OCI-LY3 (cell line): ENCODE measurements around the gene ACSF3.

Experiments used
- H2AFZ ChIP-seq: fragments of 200-600, 300-600 bp; shearing (Covaris generic); 2 replicates; pipeline ENCODE4 v1.6.0; 2014; ENCODE audit warnings: antibody characterized with exemption, low read depth, low read length
- H3K27ac ChIP-seq: fragments of 200-600, 300-600 bp; sonication (generic); 2 replicates; pipeline ENCODE4 v1.5.1; 2014; ENCODE audit warnings: mild to moderate bottlenecking, low read length, moderate library complexity, mixed read lengths
- H3K27me3 ChIP-seq: fragments of 200-600, 300-600 bp; sonication (generic); 2 replicates; pipeline ENCODE4 v1.6.1; 2014; ENCODE audit warnings: low read depth, low read length, mixed read lengths
- H3K36me3 ChIP-seq: fragments of 200-600, 300-600 bp; sonication (generic); replicated peaks from 2 replicates; pipeline ENCODE3; 2014; ENCODE audit warnings: low read depth, low read length, mixed read lengths
- H3K4me1 ChIP-seq: fragments of 300-600, 200-600 bp; sonication (generic); 2 replicates; pipeline ENCODE4 v1.6.1; 2014; ENCODE audit warnings: low read length, mixed read lengths
- H3K4me2 ChIP-seq: fragments of 200-600, 300-600 bp; sonication (generic); 2 replicates; pipeline ENCODE4 v1.6.1; 2014; ENCODE audit warnings: low read length, mixed read lengths
- H3K4me3 ChIP-seq: fragments of 300-600, 200-600 bp; sonication (generic); 2 replicates; pipeline ENCODE4 v1.5.1; 2014; ENCODE audit warnings: antibody characterized with exemption, mild to moderate bottlenecking, low read length, moderate library complexity
- H3K79me2 ChIP-seq: fragments of 300-600, 200-600 bp; shearing (Covaris generic); 2 replicates; pipeline ENCODE4 v1.6.1; 2014; ENCODE audit warnings: mild to moderate bottlenecking, low read length, mixed read lengths
- H3K9ac ChIP-seq: fragments of 300-600, 200-600 bp; shearing (Covaris generic); 2 replicates; pipeline ENCODE4 v1.6.0; 2014; ENCODE audit warnings: mild to moderate bottlenecking, low read length, moderate library complexity
- H3K9me3 ChIP-seq: fragments of 200-600, 300-600 bp; shearing (Covaris generic); 2 replicates; pipeline ENCODE4 v1.6.1; 2014; ENCODE audit warnings: low read length, mixed read lengths; ENCODE audit not compliant: insufficient read depth
- H4K20me1 ChIP-seq: fragments of 200-600, 300-600 bp; sonication (generic); 2 replicates; pipeline ENCODE4 v1.6.1; 2016; ENCODE audit warnings: low read length, mixed read lengths; ENCODE audit not compliant: insufficient read depth
- CTCF ChIP-seq: fragments of 200-600, 300-600 bp; sonication (generic); IDR thresholded peaks from 2 replicates; pipeline ENCODE4 v1.5.1; 2014; ENCODE audit warnings: antibody characterized with exemption, low read length, low read depth
- EZH2phosphoT487 ChIP-seq: fragments of 200-600 bp; shearing (Covaris generic); IDR thresholded peaks from 2 replicates; pipeline ENCODE4 v1.6.1; 2018; ENCODE audit warnings: antibody characterized with exemption, mixed run types, low read depth

The ACSF3 gene

DNA sequence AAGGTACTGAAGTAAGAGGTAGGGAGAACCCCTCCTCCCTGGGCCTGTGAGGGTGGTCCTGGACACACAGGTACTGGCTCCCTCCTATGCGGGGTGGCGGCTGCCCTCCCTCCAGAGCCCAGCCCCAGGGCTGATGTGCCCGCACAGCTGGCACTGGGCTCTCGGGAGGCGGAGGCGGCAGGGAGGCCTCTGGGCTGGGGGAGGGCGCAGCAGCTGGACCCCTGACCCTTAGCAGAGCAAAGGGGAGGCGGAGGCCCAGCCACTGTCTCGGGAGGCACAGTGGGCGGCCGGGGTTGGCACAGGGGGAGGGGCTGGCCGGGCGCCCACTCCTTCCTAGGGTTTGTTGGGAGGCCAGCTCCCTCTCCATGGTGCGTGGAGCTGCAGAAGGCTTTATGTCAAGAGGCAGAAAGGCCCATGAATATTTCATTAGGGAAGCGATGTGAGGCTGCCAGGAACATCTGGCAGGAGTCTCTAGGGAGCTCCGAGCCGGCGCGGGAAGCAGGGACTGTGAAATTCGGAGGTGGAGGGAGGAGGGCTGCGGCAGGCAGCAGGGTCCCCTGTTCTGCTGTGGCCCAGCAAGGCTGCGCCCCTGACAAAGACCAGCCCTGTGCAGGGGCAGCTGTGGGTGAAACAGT is 44.1 kb upstream of the ACSF3 start:
- Histone ChIP-seq H3K4me1 (peaks cover 15% of the 10 kb centered on the region), H4K20me1 (no peaks in the 10 kb centered on the region), H3K4me3 (no peak overlapping the region), H3K27ac (no peak overlapping the region), H2AFZ (no peak overlapping the region), H3K36me3 (no peaks in the 10 kb centered on the region), H3K27me3 (peaks cover 12% of the 10 kb centered on the region), H3K79me2 (no peaks in the 10 kb centered on the region), H3K9me3 (no peaks in the 10 kb centered on the region), H3K9ac (no peak overlapping the region), H3K4me2 (peak overlapping the region; percentile 8; the same call in 1 of the 2 replicates)
- no peak for TF ChIP-seq EZH2phosphoT487
- no peak for TF ChIP-seq CTCF

- H3K27me3 ChIP-seq = peaks cover 5% of the 10 kb centered on the region; the same call in 1 of the 2 replicates
- no peaks in the 10 kb centered on the region for H3K79me2 ChIP-seq
- H2AFZ ChIP-seq = no peak overlapping the region
- peak overlapping the region; percentile 8; the same call in 1 of the 2 replicates for H3K4me2 ChIP-seq
- H3K4me3 ChIP-seq = no peak overlapping the region
- H3K9ac ChIP-seq = no peak overlapping the region
- no peak overlapping the region for H3K27ac ChIP-seq
- H4K20me1 ChIP-seq = no peaks in the 10 kb centered on the region
- H3K36me3 ChIP-seq = no peaks in the 10 kb centered on the region
- TF ChIP-seq EZH2phosphoT487 (no peak), CTCF (no peak)
- H3K9me3 ChIP-seq = no peaks in the 10 kb centered on the region
- peaks cover 15% of the 10 kb centered on the region for H3K4me1 ChIP-seq
These were observed 43.4 kb upstream of the ACSF3 start for GRCh38 chr16:89050119-89050867.

DNA sequence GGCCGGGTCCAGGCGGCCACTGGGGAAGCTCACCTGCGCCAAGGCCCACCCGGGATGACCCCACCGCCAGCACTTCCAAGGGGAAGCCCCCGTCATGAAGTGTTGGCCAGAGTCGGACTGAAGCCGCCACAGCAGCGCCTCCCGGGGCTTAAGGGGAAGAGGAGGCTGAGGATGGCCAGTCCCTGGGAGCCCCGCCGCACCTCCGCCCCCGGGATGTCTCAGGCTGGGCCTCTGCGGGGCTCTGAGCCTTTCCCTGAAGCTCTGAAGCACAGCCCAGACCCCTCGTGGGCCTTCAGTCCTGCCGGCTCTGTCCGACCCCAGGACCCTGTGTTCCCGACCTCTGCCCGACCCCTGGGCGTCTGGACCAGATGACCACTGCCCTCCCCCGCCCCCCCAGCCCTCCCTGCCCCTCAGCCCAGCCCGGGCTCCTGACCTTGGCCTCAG is 42.8 kb upstream of the ACSF3 start:
- no peaks in the 10 kb centered on the region for H3K9me3 ChIP-seq
- peaks cover 17% of the 10 kb centered on the region for H3K4me1 ChIP-seq
- H3K4me3 ChIP-seq = no peak overlapping the region
- no peak overlapping the region for H3K4me2 ChIP-seq
- no peaks in the 10 kb centered on the region for H3K79me2 ChIP-seq
- no peaks in the 10 kb centered on the region for H3K36me3 ChIP-seq
- no peaks in the 10 kb centered on the region for H4K20me1 ChIP-seq
- TF ChIP-seq CTCF (no peak), EZH2phosphoT487 (no peak)
- H3K9ac ChIP-seq = no peak overlapping the region
- no peak overlapping the region for H2AFZ ChIP-seq
- H3K27ac ChIP-seq = no peak overlapping the region
- H3K27me3 ChIP-seq = no peaks in the 10 kb centered on the region

- Histone ChIP-seq H3K9me3 (no peaks in the 10 kb centered on the region), H4K20me1 (no peaks in the 10 kb centered on the region), H3K27me3 (no peaks in the 10 kb centered on the region), H3K4me2 (no peak overlapping the region), H3K27ac (no peak overlapping the region), H3K4me3 (no peak overlapping the region), H3K36me3 (no peaks in the 10 kb centered on the region), H3K79me2 (no peaks in the 10 kb centered on the region), H2AFZ (no peak overlapping the region), H3K4me1 (peaks cover 18% of the 10 kb centered on the region), H3K9ac (no peak overlapping the region)
- TF ChIP-seq CTCF (no peak), EZH2phosphoT487 (no peak)
These were observed 42.0 kb upstream of the ACSF3 start for GRCh38 chr16:89051521-89052166.
